Upper lobe of left lung (tissue), 4 donors: Measurements from ENCODE around the gene OR10T2.

Experiments
- EP300 ChIP-seq, 4 donors: sonication (generic); formaldehyde crosslinking; IDR thresholded peaks; one replicate each; pipeline ENCODE4 v1.5.1; 2017; ENCODE audit warnings: antibody characterized with exemption in 4 of 4, control low read depth in 2 of 4
- POLR2AphosphoS5 ChIP-seq, 2 donors: sonication (generic); formaldehyde crosslinking; IDR thresholded peaks; one replicate each; pipeline ENCODE4 v1.5.1; 2017; ENCODE audit warnings: antibody characterized with exemption in 2 of 2

DNA sequence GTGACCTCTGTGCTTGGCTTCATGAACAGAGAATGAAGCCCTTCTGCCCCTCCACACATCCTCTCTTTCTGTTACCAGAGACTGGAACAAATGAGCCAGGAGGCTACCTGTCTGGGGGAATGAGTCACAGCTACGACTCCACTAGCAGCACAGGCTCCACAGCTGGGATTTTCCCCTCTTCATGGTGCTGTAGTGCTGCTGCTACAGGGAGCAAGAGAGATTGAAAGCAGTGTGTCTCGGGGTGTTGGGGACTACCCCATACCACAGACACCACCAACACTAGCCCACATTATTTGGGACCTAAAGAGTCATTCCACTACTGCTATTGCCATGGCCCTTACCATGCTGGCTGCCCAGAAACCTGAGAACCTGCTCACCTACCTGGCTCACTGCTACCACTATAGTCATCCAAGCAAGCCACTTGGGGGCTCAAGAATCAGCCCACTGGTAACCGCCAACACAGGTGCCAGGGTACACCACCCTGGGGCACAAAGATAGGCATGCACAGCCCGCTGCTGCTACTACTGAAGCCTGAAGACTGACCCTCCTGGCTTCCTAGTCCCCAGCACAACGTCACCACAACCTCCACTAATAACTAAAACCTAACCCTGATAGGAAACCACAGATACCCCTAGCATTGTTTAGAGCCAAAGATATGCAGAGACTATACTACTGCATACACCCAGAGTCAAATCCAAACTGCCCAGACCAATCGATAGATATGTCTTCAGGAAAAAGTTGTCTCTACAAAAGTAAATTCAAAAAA, 27.9 kb downstream of the OR10T2 start:
- TF ChIP-seq EP300 (IDR thresholded peaks at IDR 0.05) (no peak), POLR2AphosphoS5 (IDR thresholded peaks at IDR 0.05) (no peak)
